ENCODE data around the gene TUT7. TPM values are rescaled to one million over a fixed set of nuclear protein-coding genes. Genes with fewer than 3 reads are reported as not detected.

The TUT7 gene
- total RNA-seq, 1 experiment from 2014 or later, result 12.5 TPM

DNA sequence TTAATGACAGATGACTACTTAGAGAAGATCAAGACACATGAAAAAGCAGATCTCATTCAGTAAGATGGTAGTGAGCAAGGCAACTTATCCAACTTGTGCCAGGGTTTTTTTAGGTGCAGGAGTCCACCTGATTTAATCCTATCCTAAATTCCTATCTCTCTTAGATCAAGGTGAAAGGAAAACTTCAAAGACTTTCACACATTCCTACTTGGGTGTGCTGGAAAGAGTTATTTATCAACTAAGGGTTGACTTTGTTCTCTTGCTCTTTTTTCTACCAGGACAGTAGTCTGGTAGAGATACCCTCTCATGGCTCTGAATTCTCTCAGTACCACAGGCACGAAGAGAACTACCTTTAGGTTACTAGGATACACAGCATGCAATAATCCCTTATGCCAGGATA is 18.2 kb downstream of the TUT7 start:
- DNase-seq (ENCODE audit: low read depth, low spot score) (no peak), ATAC-seq (no peak)
- Histone ChIP-seq H3K9me3 (ENCODE audit: control insufficient read depth, insufficient read depth, low read depth, low read length) (no peaks in the 10 kb centered on the region), H3K27ac (ENCODE audit: low read length) (no peak overlapping the region), H3K4me1 (ENCODE audit: control insufficient read depth, insufficient read depth, low read length) (no peaks in the 10 kb centered on the region), H3K4me3 (ENCODE audit: low read depth in 2 of 2, low read length in 2 of 2) (no peak overlapping the region), H3K27me3 (ENCODE audit: control insufficient read depth, insufficient read depth, low read length) (no peaks in the 10 kb centered on the region), H3K36me3 (ENCODE audit: control insufficient read depth, insufficient read depth, low read length) (peaks cover 23% of the 10 kb centered on the region)
- in situ Hi-C loops (cut with HindIII; ENCODE audit: low pct_unique_long_range_greater_than_20kb, low sequenced_read_pairs), result no loop called here
- TF ChIP-seq TCF7L2 (IDR thresholded peaks at IDR 0.05; ENCODE audit: low read depth, low read length), result no peak
- no peak for TF ChIP-seq CTCF (IDR thresholded peaks at IDR 0.05)
- TF ChIP-seq REST (IDR thresholded peaks at IDR 0.05; ENCODE audit: insufficient read depth in 1 of 2, low read depth in 2 of 2, low read length in 1 of 2), result no peak
- no peak for TF ChIP-seq POLR2AphosphoS5 (IDR thresholded peaks at IDR 0.05; ENCODE audit: low read depth, low read length)
- TF ChIP-seq SIN3A (IDR thresholded peaks at IDR 0.05; ENCODE audit: borderline replicate concordance, insufficient read depth, low read depth, low read length), result no peak
- BruUV-seq (replicated peaks), result no TSS peak
- ChIA-PET POLR2A (no interaction called here), CTCF (no interaction called here)
- intact Hi-C loops (cut with micrococcal nuclease; ENCODE audit: unreplicated experiment), result no loop called here

DNA sequence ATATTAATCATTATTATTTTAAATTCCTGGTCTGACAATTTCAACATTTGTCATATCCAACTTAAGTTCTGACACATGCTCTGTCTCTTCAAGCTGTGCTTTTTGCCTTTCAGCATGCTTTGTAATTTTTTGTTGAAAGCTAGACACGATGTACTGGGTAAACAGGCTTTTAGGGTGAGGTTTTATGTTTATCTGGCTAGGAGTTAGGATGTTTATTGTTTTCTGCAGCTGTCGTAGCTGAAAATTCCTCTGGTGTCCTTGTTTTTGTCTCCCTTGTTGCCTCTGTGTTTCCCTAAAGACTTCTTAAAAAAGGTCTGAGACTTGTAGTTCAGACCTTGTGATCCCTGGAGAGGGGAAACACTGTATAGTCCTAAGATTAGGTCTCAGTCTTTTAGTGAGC is 20.6 kb downstream of the TUT7 start:
- no peaks in the 10 kb centered on the region for H3K27me3 ChIP-seq (ENCODE audit: control insufficient read depth, insufficient read depth, low read length)
- ChIA-PET CTCF (no interaction called here), POLR2A (no interaction called here)
- H3K36me3 ChIP-seq (ENCODE audit: control insufficient read depth, insufficient read depth, low read length), result peaks cover 16% of the 10 kb centered on the region
- no peaks in the 10 kb centered on the region for H3K9me3 ChIP-seq (ENCODE audit: control insufficient read depth, insufficient read depth, low read depth, low read length)
- H3K4me3 ChIP-seq (ENCODE audit: low read depth in 2 of 2, low read length in 2 of 2), result no peak overlapping the region
- TF ChIP-seq SIN3A (IDR thresholded peaks at IDR 0.05; ENCODE audit: borderline replicate concordance, insufficient read depth, low read depth, low read length) (no peak), TCF7L2 (IDR thresholded peaks at IDR 0.05; ENCODE audit: low read depth, low read length) (no peak), CTCF (IDR thresholded peaks at IDR 0.05) (no peak), POLR2AphosphoS5 (IDR thresholded peaks at IDR 0.05; ENCODE audit: low read depth, low read length) (no peak), REST (IDR thresholded peaks at IDR 0.05; ENCODE audit: insufficient read depth in 1 of 2, low read depth in 2 of 2, low read length in 1 of 2) (no peak)
- ATAC-seq, result no peak
- no peaks in the 10 kb centered on the region for H3K4me1 ChIP-seq (ENCODE audit: control insufficient read depth, insufficient read depth, low read length)
- intact Hi-C loops (cut with micrococcal nuclease; ENCODE audit: unreplicated experiment), result no loop called here
- in situ Hi-C loops (cut with HindIII; ENCODE audit: low pct_unique_long_range_greater_than_20kb, low sequenced_read_pairs), result no loop called here
- no TSS peak for BruUV-seq (replicated peaks)
- no peak for DNase-seq (ENCODE audit: low read depth, low spot score)
- no peak overlapping the region for H3K27ac ChIP-seq (ENCODE audit: low read length)
